HCT116 (cell line): ENCODE data around the gene TSPAN2. TPM values are rescaled to one million over a fixed set of nuclear protein-coding genes. Genes with fewer than 3 reads are reported as not detected.

ENCODE experiments used
- ATAC-seq: fragments of 200-7000 bp; cut with Tn5 transposase; 2 replicates; pipeline ENCODE4 v1.9.1; 2020; ENCODE audit warnings: mild to moderate bottlenecking, moderate library complexity
- BruUV-seq: library from RNA; stranded (reverse); fragments of 400-500 nt; replicated peaks from 2 replicates; lab custom pipeline; 2021; lab: Mats Ljungman, UMichigan
- CTCF ChIA-PET: fragments of 300-600 bp; sonication (Branson Sonifier 250); formaldehyde crosslinking; loops from one replicate; lab custom pipeline; 2021; ENCODE audit warnings: antibody characterized with exemption; lab: Charles Lee
- POLR2A ChIA-PET: fragments of 300-600, 350-600 bp; sonication (Branson Sonifier 250); formaldehyde crosslinking; loops from one replicate; lab custom pipeline; 2021; ENCODE audit warnings: antibody characterized with exemption; lab: Charles Lee
- RAD21 ChIA-PET, 2 experiments: fragments of 300-600 bp; sonication (Branson Sonifier 250); formaldehyde crosslinking; loops; one replicate each; lab custom pipeline; 2023; ENCODE audit warnings: low total read pairs in 2 of 2; ENCODE audit not compliant: uncharacterized antibody in 2 of 2, unreplicated experiment in 2 of 2, low non-redundant PET in 1 of 2; lab: Charles Lee
- DNase-seq: peaks from one replicate; pipeline ENCODE4 v3.0.0-alpha.2; 2010; ENCODE audit warnings: low read depth, low spot score
- H2AFZ ChIP-seq: fragments of 200-600 bp; shearing (Covaris generic), sonication (generic); 2 replicates; pipeline ENCODE4 v1.6.1; 2017; ENCODE audit warnings: low read depth, mixed run types, mixed read lengths, antibody characterized with exemption, low read length; ENCODE audit not compliant: poor library complexity, severe bottlenecking
- H3K27ac ChIP-seq: 2 replicates; pipeline ENCODE4 v1.5.1; 2012; ENCODE audit warnings: low read depth, low read length
- H3K27me3 ChIP-seq: fragments of 200-600 bp; sonication (generic); 2 replicates; pipeline ENCODE4 v1.6.1; 2016; ENCODE audit warnings: mixed run types, low read length, mixed read lengths; ENCODE audit not compliant: insufficient read depth
- H3K36me3 ChIP-seq, 2 experiments: fragments of 200-500 bp in 1 of 2; fragments of 200-600 bp in 1 of 2; sonication (Bioruptor generic) in 1 of 2; sonication (generic) in 1 of 2; 2 replicates each; pipeline versions ENCODE4 v1.5.1 to v1.6.1; 2014 to 2016; ENCODE audit warnings: low read length in 2 of 2, inconsistent platforms in 1 of 2, mixed read lengths in 1 of 2, mixed run types in 1 of 2; ENCODE audit not compliant: insufficient read depth in 2 of 2, control insufficient read depth in 1 of 2
- H3K4me1 ChIP-seq, 2 experiments: fragments of 200-600 bp in 1 of 2; sonication (generic) in 1 of 2; 2 replicates each; pipeline versions ENCODE4 v1.5.1 to v1.6.1; 2012 to 2017; ENCODE audit warnings: low read length in 2 of 2, inconsistent platforms in 1 of 2, mild to moderate bottlenecking in 1 of 2, mixed read lengths in 1 of 2, mixed run types in 1 of 2, moderate library complexity in 1 of 2; ENCODE audit not compliant: insufficient read depth in 2 of 2, control insufficient read depth in 1 of 2
- H3K4me2 ChIP-seq: fragments of 200-600 bp; sonication (generic); 2 replicates; pipeline ENCODE4 v1.6.1; 2017; ENCODE audit warnings: mixed run types, low read length, mixed read lengths
- H3K4me3 ChIP-seq, 2 experiments: fragments of 200-600 bp in 1 of 2; sonication (generic) in 1 of 2; replicated peaks in 1 of 2; 2 replicates each; pipeline ENCODE4 v1.5.1; 2011 to 2016; ENCODE audit warnings: low read length in 2 of 2, control low read depth in 1 of 2, low read depth in 1 of 2, mild to moderate bottlenecking in 1 of 2, mixed read lengths in 1 of 2, mixed run types in 1 of 2
- H3K79me2 ChIP-seq: fragments of 200-600 bp; sonication (generic); 2 replicates; pipeline ENCODE4 v1.6.1; 2017; ENCODE audit warnings: mild to moderate bottlenecking, mixed run types, low read length, moderate library complexity, mixed read lengths; ENCODE audit not compliant: insufficient read depth
- H3K9ac ChIP-seq: fragments of 200-600 bp; sonication (generic); 2 replicates; pipeline ENCODE4 v1.6.1; 2016; ENCODE audit warnings: low read length, mixed read lengths
- H3K9me2 ChIP-seq: fragments of 200-600 bp; sonication (generic), shearing (Covaris generic); 2 replicates; pipeline ENCODE4 v1.6.1; 2017; ENCODE audit warnings: mixed run types, mild to moderate bottlenecking, moderate library complexity; ENCODE audit not compliant: insufficient read depth
- H3K9me3 ChIP-seq, 2 experiments: fragments of 200-500 bp in 1 of 2; fragments of 200-600 bp in 1 of 2; sonication (Bioruptor generic) in 1 of 2; sonication (generic) in 1 of 2; 2 replicates each; pipeline ENCODE4 v1.6.1; 2014 to 2017; ENCODE audit warnings: low read length in 2 of 2, mixed read lengths in 2 of 2, inconsistent platforms in 1 of 2, low read depth in 1 of 2, mild to moderate bottlenecking in 1 of 2, mixed run types in 1 of 2, moderate library complexity in 1 of 2; ENCODE audit not compliant: control insufficient read depth in 1 of 2, insufficient read depth in 1 of 2
- H4K20me1 ChIP-seq: fragments of 200-600 bp; sonication (generic), shearing (Covaris generic); 2 replicates; pipeline ENCODE4 v1.6.1; 2017; ENCODE audit warnings: mixed run types, mild to moderate bottlenecking, moderate library complexity; ENCODE audit not compliant: insufficient read depth
- ATF3 ChIP-seq: IDR thresholded peaks from 2 replicates; pipeline ENCODE4 v1.6.1; 2012
- CEBPB ChIP-seq: IDR thresholded peaks from 2 replicates; pipeline ENCODE4 v1.6.1; 2012; ENCODE audit warnings: low read depth
- CTCF ChIP-seq, 3 experiments: fragments of 200-600 bp in 1 of 3; sonication (generic) in 1 of 3; IDR thresholded peaks in 2 of 3; conservative IDR thresholded peaks in 1 of 3; 2 replicates each; pipeline ENCODE4 v1.5.1; 2012 to 2017; ENCODE audit warnings: low read depth in 2 of 3, low read length in 2 of 3, antibody characterized with exemption in 1 of 3, borderline replicate concordance in 1 of 3, control low read depth in 1 of 3, mild to moderate bottlenecking in 1 of 3, mixed read lengths in 1 of 3, mixed run types in 1 of 3, moderate library complexity in 1 of 3; ENCODE audit not compliant: insufficient read depth in 1 of 3
- EGR1 ChIP-seq: IDR thresholded peaks from 2 replicates; pipeline ENCODE4 v1.6.1; 2012; ENCODE audit warnings: low read depth
- ELF1 ChIP-seq: IDR thresholded peaks from 2 replicates; pipeline ENCODE4 v1.6.1; 2012; ENCODE audit warnings: low read depth, borderline replicate concordance
- EZH2 ChIP-seq: fragments of 200-600 bp; sonication (generic); IDR thresholded peaks from 2 replicates; pipeline ENCODE4 v1.6.1; 2017; ENCODE audit warnings: antibody characterized with exemption, mixed run types
- EZH2phosphoT487 ChIP-seq: fragments of 200-600 bp; IDR thresholded peaks from 2 replicates; pipeline ENCODE4 v1.6.1; 2018; ENCODE audit warnings: antibody characterized with exemption, borderline replicate concordance
- FOSL1 ChIP-seq: IDR thresholded peaks from 2 replicates; pipeline ENCODE4 v1.6.1; 2012; ENCODE audit warnings: low read depth
- MAX ChIP-seq: IDR thresholded peaks from 2 replicates; pipeline ENCODE4 v1.6.1; 2012
- POLR2A ChIP-seq: IDR thresholded peaks from 2 replicates; pipeline ENCODE4 v1.7.0; 2011; ENCODE audit warnings: borderline replicate concordance; ENCODE audit not compliant: insufficient read depth, insufficient read length; ENCODE audit errors: extremely low read depth
- POLR2AphosphoS5 ChIP-seq: IDR thresholded peaks from 2 replicates; pipeline ENCODE4 v1.6.1; 2011; ENCODE audit warnings: mild to moderate bottlenecking, low read depth, low read length, moderate library complexity
- RAD21 ChIP-seq: IDR thresholded peaks from 2 replicates; pipeline ENCODE4 v1.6.1; 2012; ENCODE audit warnings: low read depth, mild to moderate bottlenecking
- SIN3A ChIP-seq: IDR thresholded peaks from 2 replicates; pipeline ENCODE4 v1.6.1; 2012; ENCODE audit warnings: low read depth
- SP1 ChIP-seq: IDR thresholded peaks from 2 replicates; pipeline ENCODE4 v1.6.1; 2012; ENCODE audit warnings: low read depth
- SRF ChIP-seq: IDR thresholded peaks from 2 replicates; pipeline ENCODE4 v1.6.1; 2012; ENCODE audit warnings: low read depth
- TCF7L2 ChIP-seq: IDR thresholded peaks from 2 replicates; pipeline ENCODE4 v1.7.0; 2011; ENCODE audit warnings: borderline replicate concordance, inconsistent platforms; ENCODE audit not compliant: insufficient read depth, insufficient read length; ENCODE audit errors: extremely low read depth
- YY1 ChIP-seq: IDR thresholded peaks from 2 replicates; pipeline ENCODE4 v1.6.1; 2011; ENCODE audit warnings: low read length, low read depth, moderate library complexity, mild to moderate bottlenecking; ENCODE audit not compliant: insufficient replicate concordance; ENCODE audit errors: extremely low read depth
- ZBTB33 ChIP-seq: IDR thresholded peaks from 2 replicates; pipeline ENCODE4 v1.6.1; 2011; ENCODE audit warnings: mild to moderate bottlenecking, low read length, moderate library complexity; ENCODE audit not compliant: insufficient replicate concordance; ENCODE audit errors: extremely low read depth
- ZFX ChIP-seq: fragments of 450-650 bp; IDR thresholded peaks from 2 replicates; pipeline ENCODE4 v1.6.1; 2017
- ZNF274 ChIP-seq: fragments of 200-500 bp; sonication (Bioruptor generic); IDR thresholded peaks from 2 replicates; pipeline ENCODE4 v1.6.1; 2014; ENCODE audit warnings: mild to moderate bottlenecking, low read depth, low read length, inconsistent platforms
- intact Hi-C: fragments of 100-400 bp; cut with micrococcal nuclease; formaldehyde crosslinking; loops from 2 replicates; pipeline ENCODE4 v1.10.0; 2022
- total RNA-seq: library from RNA; stranded (reverse); gene quantifications from one replicate; pipeline ENCODE4 v1.2.1, GENCODE V29; 2021; ENCODE audit not compliant: unreplicated experiment

The TSPAN2 gene
- total RNA-seq, 1 experiment from 2014 or later, result 0.98 TPM

GRCh38 chr1:115076384-115076915, 12.9 kb downstream of the TSPAN2 start:
- Histone ChIP-seq H3K4me2 (no peak overlapping the region), H3K79me2 (no peaks in the 10 kb centered on the region), H3K27me3 (no peaks in the 10 kb centered on the region), H3K9ac (no peak overlapping the region), H3K9me3 (no peaks in the 10 kb centered on the region), H3K9me2 (no peaks in the 10 kb centered on the region), H3K4me3 (no peak overlapping the region), H3K36me3 (no peaks in the 10 kb centered on the region), H3K4me1 (no peaks in the 10 kb centered on the region), H3K27ac (no peak overlapping the region), H4K20me1 (no peaks in the 10 kb centered on the region), H2AFZ (no peak overlapping the region)
- no TSS peak for BruUV-seq
- ChIA-PET RAD21 (no interaction called here), CTCF (no interaction called here), POLR2A (no interaction called here)
- DNase-seq (no peak), ATAC-seq (no peak)
- TF ChIP-seq TCF7L2 (no peak), ELF1 (no peak), EZH2phosphoT487 (no peak), SIN3A (no peak), POLR2AphosphoS5 (no peak), POLR2A (no peak), YY1 (no peak), ZNF274 (no peak), ZBTB33 (no peak), CEBPB (no peak), ATF3 (no peak), CTCF (IDR thresholded peaks at IDR 0.05 in 2 of 3, conservative IDR thresholded peaks at IDR 0.05 in 1 of 3; ENCODE audit: borderline replicate concordance in 1 of 3, insufficient read depth in 1 of 3, low read depth in 2 of 3, low read length in 2 of 3) (no peak), SP1 (no peak), EGR1 (no peak), EZH2 (no peak), FOSL1 (no peak), ZFX (no peak), RAD21 (no peak), SRF (no peak), MAX (no peak)
- intact Hi-C loops, result no loop called here
